SK-N-SH treated with all-trans-retinoic acid at 6 μM for 48 hours (cell line): ENCODE measurements around the gene RPL27A.

ENCODE experiments used
- CSDC2 ChIP-seq: fragments of 250-450 bp; sonication (Bioruptor Pico); IDR thresholded peaks from 2 replicates; pipeline ENCODE4 v1.5.0; 2020; ENCODE audit warnings: mild to moderate bottlenecking, moderate library complexity
- ESRRG ChIP-seq: fragments of 250-450 bp; sonication (Bioruptor Pico); IDR thresholded peaks from 2 replicates; pipeline ENCODE4 v1.6.1; 2021; ENCODE audit warnings: mild to moderate bottlenecking
- ISL1 ChIP-seq: fragments of 250-450 bp; sonication (Bioruptor Pico); IDR thresholded peaks from 2 replicates; pipeline ENCODE4 v2.1.2; 2022; ENCODE audit warnings: mild to moderate bottlenecking, moderate library complexity
- SNAI2 ChIP-seq: fragments of 250-450 bp; sonication (Bioruptor Pico); IDR thresholded peaks from 2 replicates; pipeline ENCODE4 v1.5.0; 2020; ENCODE audit warnings: mild to moderate bottlenecking, moderate library complexity
- TCF4 ChIP-seq: fragments of 250-450 bp; sonication (Bioruptor Pico); IDR thresholded peaks from 2 replicates; pipeline ENCODE4 v1.8.0; 2021; ENCODE audit warnings: mild to moderate bottlenecking, moderate library complexity, borderline replicate concordance
- ZC3H10 ChIP-seq: fragments of 250-450 bp; sonication (Bioruptor Pico); IDR thresholded peaks from 2 replicates; pipeline ENCODE4 v1.5.1; 2021; ENCODE audit warnings: mild to moderate bottlenecking, moderate library complexity
- ZFP3 ChIP-seq: fragments of 250-450 bp; sonication (Bioruptor Pico); IDR thresholded peaks from 2 replicates; pipeline ENCODE4 v1.5.0; 2020; ENCODE audit warnings: mild to moderate bottlenecking, moderate library complexity
- ZFP30 ChIP-seq: fragments of 450-650 bp; formaldehyde crosslinking; IDR thresholded peaks from 2 replicates; pipeline ENCODE4 v1.5.0; 2022; ENCODE audit warnings: mild to moderate bottlenecking, moderate library complexity
- ZNF565 ChIP-seq: fragments of 450-650 bp; formaldehyde crosslinking; conservative IDR thresholded peaks from 2 replicates; pipeline ENCODE4 v1.5.0; 2020; ENCODE audit warnings: low read depth, mild to moderate bottlenecking, moderate library complexity
- ZNF70 ChIP-seq: fragments of 450-650 bp; formaldehyde crosslinking; IDR thresholded peaks from 2 replicates; pipeline ENCODE4 v1.5.0; 2020; ENCODE audit warnings: mild to moderate bottlenecking, moderate library complexity
- ZNF8 ChIP-seq: fragments of 450-650 bp; formaldehyde crosslinking; IDR thresholded peaks from 2 replicates; pipeline ENCODE4 v1.5.0; 2020; ENCODE audit warnings: mild to moderate bottlenecking, moderate library complexity
- TF ChIP-seq, protein P1 (sequence below): fragments of 250-450 bp; sonication (Bioruptor Pico); IDR thresholded peaks from 2 replicates; pipeline ENCODE4 v1.5.1; 2021; ENCODE audit warnings: mild to moderate bottlenecking, moderate library complexity
- TF ChIP-seq, protein P2 (sequence below): fragments of 250-450 bp; sonication (Bioruptor Pico); IDR thresholded peaks from 2 replicates; pipeline ENCODE4 v1.8.0; 2020; ENCODE audit warnings: mild to moderate bottlenecking, moderate library complexity, borderline replicate concordance
- TF ChIP-seq, protein P3 (sequence below): fragments of 250-450 bp; sonication (Bioruptor Pico); IDR thresholded peaks from 2 replicates; pipeline ENCODE4 v1.8.0; 2021; ENCODE audit warnings: low read depth, mild to moderate bottlenecking, moderate library complexity, borderline replicate concordance

DNA sequence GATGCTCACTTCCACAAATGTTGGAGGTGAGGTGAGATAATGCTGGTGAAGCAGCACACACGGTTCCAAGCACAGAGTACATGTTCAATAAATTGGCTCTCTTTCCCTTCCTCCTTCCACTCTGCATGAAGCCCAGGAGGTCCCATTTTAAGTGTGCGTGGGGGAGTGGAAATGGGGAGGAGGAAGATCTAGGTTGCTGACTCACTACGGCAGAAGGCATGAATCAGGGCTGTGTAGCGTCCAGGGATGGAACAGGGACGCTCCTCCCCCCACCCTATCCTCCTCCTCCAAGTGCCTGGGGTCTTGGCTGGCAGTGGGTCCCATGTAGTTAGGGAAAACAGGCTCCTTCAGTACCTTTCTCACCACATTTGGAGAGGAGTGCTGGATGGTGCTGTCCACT lies 44.3 kb upstream of the RPL27A start:
- TF ChIP-seq, protein P1, sequence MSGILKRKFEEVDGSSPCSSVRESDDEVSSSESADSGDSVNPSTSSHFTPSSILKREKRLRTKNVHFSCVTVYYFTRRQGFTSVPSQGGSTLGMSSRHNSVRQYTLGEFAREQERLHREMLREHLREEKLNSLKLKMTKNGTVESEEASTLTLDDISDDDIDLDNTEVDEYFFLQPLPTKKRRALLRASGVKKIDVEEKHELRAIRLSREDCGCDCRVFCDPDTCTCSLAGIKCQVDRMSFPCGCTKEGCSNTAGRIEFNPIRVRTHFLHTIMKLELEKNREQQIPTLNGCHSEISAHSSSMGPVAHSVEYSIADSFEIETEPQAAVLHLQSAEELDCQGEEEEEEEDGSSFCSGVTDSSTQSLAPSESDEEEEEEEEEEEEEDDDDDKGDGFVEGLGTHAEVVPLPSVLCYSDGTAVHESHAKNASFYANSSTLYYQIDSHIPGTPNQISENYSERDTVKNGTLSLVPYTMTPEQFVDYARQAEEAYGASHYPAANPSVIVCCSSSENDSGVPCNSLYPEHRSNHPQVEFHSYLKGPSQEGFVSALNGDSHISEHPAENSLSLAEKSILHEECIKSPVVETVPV (CRISPR knock-in tag): no peak
- TF ChIP-seq ZNF565: no peak
- no peak for TF ChIP-seq ZNF70 (CRISPR knock-in tag)
- no peak for TF ChIP-seq TCF4
- no peak for TF ChIP-seq SNAI2 (CRISPR knock-in tag)
- no peak for TF ChIP-seq CSDC2 (CRISPR knock-in tag)
- no peak for TF ChIP-seq ZC3H10 (CRISPR knock-in tag)
- TF ChIP-seq ZNF8 (CRISPR knock-in tag): no peak
- TF ChIP-seq, protein P2, sequence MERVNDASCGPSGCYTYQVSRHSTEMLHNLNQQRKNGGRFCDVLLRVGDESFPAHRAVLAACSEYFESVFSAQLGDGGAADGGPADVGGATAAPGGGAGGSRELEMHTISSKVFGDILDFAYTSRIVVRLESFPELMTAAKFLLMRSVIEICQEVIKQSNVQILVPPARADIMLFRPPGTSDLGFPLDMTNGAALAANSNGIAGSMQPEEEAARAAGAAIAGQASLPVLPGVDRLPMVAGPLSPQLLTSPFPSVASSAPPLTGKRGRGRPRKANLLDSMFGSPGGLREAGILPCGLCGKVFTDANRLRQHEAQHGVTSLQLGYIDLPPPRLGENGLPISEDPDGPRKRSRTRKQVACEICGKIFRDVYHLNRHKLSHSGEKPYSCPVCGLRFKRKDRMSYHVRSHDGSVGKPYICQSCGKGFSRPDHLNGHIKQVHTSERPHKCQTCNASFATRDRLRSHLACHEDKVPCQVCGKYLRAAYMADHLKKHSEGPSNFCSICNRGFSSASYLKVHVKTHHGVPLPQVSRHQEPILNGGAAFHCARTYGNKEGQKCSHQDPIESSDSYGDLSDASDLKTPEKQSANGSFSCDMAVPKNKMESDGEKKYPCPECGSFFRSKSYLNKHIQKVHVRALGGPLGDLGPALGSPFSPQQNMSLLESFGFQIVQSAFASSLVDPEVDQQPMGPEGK (CRISPR knock-in tag): no peak
- TF ChIP-seq ZFP30 (CRISPR knock-in tag): no peak
- TF ChIP-seq, protein P3, sequence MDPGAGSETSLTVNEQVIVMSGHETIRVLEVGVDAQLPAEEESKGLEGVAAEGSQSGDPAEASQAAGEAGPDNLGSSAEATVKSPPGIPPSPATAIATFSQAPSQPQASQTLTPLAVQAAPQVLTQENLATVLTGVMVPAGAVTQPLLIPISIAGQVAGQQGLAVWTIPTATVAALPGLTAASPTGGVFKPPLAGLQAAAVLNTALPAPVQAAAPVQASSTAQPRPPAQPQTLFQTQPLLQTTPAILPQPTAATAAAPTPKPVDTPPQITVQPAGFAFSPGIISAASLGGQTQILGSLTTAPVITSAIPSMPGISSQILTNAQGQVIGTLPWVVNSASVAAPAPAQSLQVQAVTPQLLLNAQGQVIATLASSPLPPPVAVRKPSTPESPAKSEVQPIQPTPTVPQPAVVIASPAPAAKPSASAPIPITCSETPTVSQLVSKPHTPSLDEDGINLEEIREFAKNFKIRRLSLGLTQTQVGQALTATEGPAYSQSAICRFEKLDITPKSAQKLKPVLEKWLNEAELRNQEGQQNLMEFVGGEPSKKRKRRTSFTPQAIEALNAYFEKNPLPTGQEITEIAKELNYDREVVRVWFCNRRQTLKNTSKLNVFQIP (CRISPR knock-in tag): no peak
- no peak for TF ChIP-seq ISL1 (CRISPR knock-in tag)
- no peak for TF ChIP-seq ESRRG (CRISPR knock-in tag)
- TF ChIP-seq ZFP3 (CRISPR knock-in tag): no peak
